WTC11 (cell line): ENCODE measurements around the gene SORCS2.

Experiments used
- CTCF ChIP-seq: fragments of 200-600 bp; IDR thresholded peaks from 2 replicates; pipeline ENCODE4 v1.8.0; 2022; ENCODE audit warnings: antibody characterized with exemption
- PREB ChIP-seq: sonication (generic); formaldehyde crosslinking; IDR thresholded peaks from 2 replicates; pipeline ENCODE4 v1.8.1; 2022; ENCODE audit warnings: mild to moderate bottlenecking, missing genetic modification reagents, moderate library complexity, borderline replicate concordance
- USF2 ChIP-seq: sonication (generic); formaldehyde crosslinking; IDR thresholded peaks from 2 replicates; pipeline ENCODE4 v1.8.1; 2023; ENCODE audit warnings: mild to moderate bottlenecking, missing genetic modification reagents, moderate library complexity
- ZNF512 ChIP-seq: sonication (generic); formaldehyde crosslinking; IDR thresholded peaks from 2 replicates; pipeline ENCODE4 v1.8.1; 2022; ENCODE audit warnings: missing genetic modification reagents, borderline replicate concordance

GRCh38 chr4:7306021-7306965, 114.0 kb downstream of the SORCS2 start:
- TF ChIP-seq USF2 (CRISPR knock-in tag) (no peak), CTCF (no peak), PREB (no peak), ZNF512 (CRISPR knock-in tag) (no peak)
